Cardiac atrium fibroblast (primary cell): ENCODE data around the gene FKBP3. TPM values are rescaled to one million over a fixed set of nuclear protein-coding genes. Genes with fewer than 3 reads are reported as not detected.

Experiments used
- total RNA-seq: library from RNA; depleted of rRNA; stranded (reverse); fragments of >200 nt; gene quantifications from 2 replicates; pipeline ENCODE4 v1.2.3, GENCODE V29; 2015

Gene FKBP3
- total RNA-seq: 24.2 and 29.3 TPM in 2 replicates

GRCh38 chr14:45134051-45134958 is at the start of gene FKBP3:
FKBP3 (minus strand) TSS chr14:45134481; CDS start chr14:45134456, 25 bp downstream.

GRCh38 chr14:45135659-45136395 is 1.5 kb upstream of the FKBP3 start, which contains the start of gene FANCM:
FANCM (plus strand) TSS chr14:45135930; CDS start chr14:45136032, 102 bp downstream.

GRCh38 chr14:45083976-45084722 is 50.1 kb downstream of the FKBP3 start, which contains the start of gene PRPF39:
PRPF39 (plus strand) TSS chr14:45084116; CDS start chr14:45095240, 11,124 bp downstream.

Other genes with a start within 250 kb of the FKBP3 start
- gene KLHL28, start 172.5 kb downstream of the FKBP3 start, total RNA-seq: 6.8 and 12.8 TPM in 2 replicates
- 7.8 and 17.5 TPM in 2 replicates for gene TOGARAM1, start 172.3 kb downstream of the FKBP3 start, total RNA-seq
- gene PRPF39, start 50.4 kb downstream of the FKBP3 start, total RNA-seq: 16.7 and 26.0 TPM in 2 replicates
- gene FANCM, start 1.4 kb upstream of the FKBP3 start, total RNA-seq: 2.9 and 5.2 TPM in 2 replicates
- 6.9 and 10.0 TPM in 2 replicates for gene MIS18BP1, start 118.7 kb upstream of the FKBP3 start, total RNA-seq